ENCODE data around the gene SLC40A1. TPM values are rescaled to one million over a fixed set of nuclear protein-coding genes. Genes with fewer than 3 reads are reported as not detected.

SLC40A1 gene
- total RNA-seq, 1 experiment from 2014 or later = 7.9 TPM

DNA sequence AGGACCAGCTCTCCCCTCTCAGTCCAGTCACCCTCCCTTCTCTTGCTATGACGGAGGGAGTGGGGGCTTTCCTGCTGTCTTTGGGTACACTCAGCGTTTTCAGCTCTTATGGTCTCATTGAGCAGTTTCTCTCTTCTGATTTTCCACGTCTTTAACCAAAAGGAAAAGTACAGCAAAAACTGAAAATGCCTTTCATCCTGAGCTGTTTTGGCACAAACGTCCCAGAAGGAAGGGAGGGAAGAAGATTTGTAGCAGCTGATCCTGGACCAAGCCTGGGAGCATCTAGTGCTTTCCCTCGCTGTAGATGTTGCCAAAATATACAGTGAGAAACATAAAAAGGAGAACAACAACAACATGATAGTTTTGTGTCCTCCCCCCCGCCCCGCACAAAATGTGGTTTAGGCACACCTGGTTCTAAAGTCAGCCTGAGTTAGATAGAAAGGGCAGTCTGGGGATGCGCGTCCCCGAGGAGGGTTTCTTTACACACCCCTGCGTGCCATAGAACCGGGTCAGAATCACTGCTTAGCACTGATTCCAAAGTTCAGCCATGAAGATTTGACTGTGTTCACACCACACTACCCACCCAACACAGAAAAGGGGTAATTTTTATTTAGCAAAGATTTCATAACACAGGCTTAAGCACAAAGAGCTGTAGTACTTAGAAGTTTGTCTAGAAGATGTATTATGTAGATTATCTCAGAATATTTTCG is 53.4 kb downstream of the SLC40A1 start:
- in situ Hi-C loops (cut with HindIII; ENCODE audit: low pct_unique_long_range_greater_than_20kb, low sequenced_read_pairs) = no loop called here
- no peak for DNase-seq (ENCODE audit: low read depth)

DNA sequence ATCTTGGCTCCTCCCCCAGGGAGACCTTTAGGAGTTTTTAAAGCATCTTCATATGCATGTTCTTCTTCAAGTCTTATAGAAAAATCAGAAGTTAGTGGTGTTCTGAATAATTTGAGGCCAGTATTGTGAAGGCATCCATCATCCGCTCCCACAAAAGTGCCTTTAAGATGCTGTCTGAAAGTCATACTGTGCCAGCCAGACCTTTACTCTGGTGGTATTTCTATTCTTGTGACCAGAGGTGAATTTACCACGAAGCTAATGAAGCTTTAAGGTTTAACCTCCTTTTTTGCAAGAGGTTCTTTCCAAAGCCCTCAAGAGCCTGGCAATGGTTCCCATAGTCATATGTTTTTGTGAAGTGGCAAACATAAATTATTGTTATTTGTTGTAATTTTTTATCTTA is 54.3 kb downstream of the SLC40A1 start:
- in situ Hi-C loops (cut with HindIII; ENCODE audit: low pct_unique_long_range_greater_than_20kb, low sequenced_read_pairs) = no loop called here
- DNase-seq (ENCODE audit: low read depth) = no peak

DNA sequence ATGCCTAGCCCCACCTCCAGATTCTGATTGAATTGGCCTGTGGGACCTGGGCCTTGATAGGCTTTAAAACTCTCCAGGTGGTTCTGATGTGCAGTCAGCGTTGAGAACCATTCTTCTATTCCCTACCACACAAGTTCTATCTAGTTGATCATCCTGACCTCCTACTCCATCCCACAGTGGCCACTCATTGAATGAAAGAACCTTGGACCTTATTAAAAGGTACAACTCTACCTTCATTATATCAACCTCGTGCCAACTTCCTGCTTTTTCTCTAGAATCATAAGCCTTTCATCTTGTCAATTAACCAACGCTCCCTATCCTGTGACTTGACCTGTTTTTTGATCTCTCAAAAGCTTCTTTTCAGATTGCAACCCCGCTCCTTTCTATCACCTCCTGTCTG is 55.8 kb downstream of the SLC40A1 start:
- in situ Hi-C loops (cut with HindIII; ENCODE audit: low pct_unique_long_range_greater_than_20kb, low sequenced_read_pairs) = no loop called here
- DNase-seq (ENCODE audit: low read depth) = no peak

DNA sequence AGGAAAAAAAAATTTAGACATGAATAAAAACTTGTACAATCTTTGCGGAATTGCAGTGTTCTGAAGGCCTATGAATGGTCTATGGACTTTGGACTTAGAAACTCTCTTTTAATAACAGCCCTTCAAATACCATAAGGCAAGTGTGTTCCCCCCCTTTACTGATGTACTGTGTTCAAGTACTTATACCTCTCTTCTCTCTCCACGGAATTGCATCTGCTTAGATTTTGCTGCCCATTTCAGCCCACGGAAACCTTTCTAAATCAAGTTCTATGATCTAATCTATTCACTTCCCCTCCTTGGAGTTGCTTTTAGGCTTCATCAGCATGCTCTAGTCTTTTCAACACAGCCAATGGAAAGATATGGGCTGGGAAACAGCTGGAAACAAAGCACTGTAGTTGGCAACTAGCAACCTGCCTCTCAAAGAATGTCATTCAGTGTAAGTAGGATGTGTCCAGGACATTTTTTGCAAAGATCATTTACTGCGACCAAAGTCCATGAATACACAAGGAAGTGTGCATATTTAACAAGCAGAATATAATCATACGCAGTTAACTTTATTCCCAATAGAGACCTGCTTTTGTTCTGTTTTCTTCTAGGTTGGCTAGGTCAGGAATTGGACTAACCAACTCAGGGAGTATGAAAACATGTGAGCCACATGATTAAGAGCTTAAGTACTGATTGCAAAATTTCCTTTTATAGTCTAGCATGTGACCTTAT is 58.0 kb downstream of the SLC40A1 start:
- no peak for DNase-seq (ENCODE audit: low read depth)
- in situ Hi-C loops (cut with HindIII; ENCODE audit: low pct_unique_long_range_greater_than_20kb, low sequenced_read_pairs) = no loop called here

DNA sequence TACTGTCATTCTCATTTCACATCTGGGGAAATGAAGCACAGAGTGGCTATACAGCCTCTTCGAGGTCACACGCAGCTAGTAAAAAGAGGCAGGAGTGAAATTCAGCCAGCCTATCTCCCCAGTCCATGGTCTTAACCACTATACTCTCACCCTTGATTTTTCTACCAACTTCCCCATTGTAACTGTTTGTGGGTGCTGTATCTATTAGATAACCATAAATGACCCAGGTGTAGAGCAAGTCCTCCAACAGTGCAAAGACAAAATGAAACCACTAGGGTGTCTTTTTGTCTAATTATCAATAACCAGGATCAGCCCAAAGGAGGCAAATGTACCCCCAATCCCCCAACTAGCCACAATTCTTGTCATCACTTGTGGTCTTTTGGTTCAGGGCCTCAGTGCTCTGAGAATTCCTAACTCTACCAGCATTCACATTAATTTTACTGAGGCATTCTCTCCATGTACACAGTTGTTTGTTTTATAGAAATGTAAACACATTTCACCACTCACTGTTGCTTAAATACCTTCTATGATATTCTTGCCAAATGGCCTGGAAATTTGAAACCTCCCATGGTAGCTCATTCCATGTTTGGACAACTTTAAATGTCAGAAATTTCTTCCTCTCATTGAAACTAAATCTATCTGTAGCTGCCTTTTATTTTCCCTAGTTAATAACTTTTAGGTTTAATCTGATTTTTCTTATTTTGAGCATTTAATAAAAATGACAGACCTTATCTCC is 58.7 kb downstream of the SLC40A1 start:
- in situ Hi-C loops (cut with HindIII; ENCODE audit: low pct_unique_long_range_greater_than_20kb, low sequenced_read_pairs) = no loop called here
- no peak for DNase-seq (ENCODE audit: low read depth)

DNA sequence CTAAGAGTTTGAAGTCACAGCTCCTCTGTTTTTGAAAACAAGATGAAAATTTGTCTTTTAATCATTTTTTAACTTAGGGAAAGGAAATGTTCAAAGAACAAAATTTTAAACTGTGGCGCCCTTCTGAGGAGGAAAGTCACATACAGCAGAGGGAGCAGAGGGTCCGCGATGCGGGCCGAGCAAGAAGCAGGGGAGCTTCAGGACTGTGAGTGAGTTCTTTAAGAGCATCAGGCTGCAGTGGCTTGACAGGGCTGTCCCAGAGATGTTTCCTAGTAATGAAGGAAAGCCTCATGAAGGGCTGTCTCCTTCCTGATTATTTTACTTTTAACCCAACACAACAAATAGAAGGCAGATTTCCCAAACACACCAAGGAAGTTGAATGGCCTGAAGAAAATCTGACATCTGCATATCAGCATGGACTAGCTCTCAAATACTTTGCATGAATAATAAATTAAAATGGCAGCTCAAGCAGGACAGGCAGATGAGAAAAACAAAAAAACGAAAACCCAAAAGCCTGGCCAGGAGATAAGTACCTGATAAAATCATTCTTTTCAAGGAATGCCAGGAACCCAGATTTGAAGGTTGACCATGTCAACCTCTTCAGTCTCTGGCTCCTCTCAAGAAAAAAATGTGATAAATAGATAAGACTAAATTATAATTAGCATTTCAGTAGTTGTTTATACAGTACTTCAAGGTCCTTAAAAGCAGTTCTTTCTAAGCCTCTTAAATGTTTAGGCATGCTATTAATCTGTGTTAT is 60.8 kb downstream of the SLC40A1 start:
- in situ Hi-C loops (cut with HindIII; ENCODE audit: low pct_unique_long_range_greater_than_20kb, low sequenced_read_pairs) = no loop called here
- DNase-seq (ENCODE audit: low read depth) = no peak

DNA sequence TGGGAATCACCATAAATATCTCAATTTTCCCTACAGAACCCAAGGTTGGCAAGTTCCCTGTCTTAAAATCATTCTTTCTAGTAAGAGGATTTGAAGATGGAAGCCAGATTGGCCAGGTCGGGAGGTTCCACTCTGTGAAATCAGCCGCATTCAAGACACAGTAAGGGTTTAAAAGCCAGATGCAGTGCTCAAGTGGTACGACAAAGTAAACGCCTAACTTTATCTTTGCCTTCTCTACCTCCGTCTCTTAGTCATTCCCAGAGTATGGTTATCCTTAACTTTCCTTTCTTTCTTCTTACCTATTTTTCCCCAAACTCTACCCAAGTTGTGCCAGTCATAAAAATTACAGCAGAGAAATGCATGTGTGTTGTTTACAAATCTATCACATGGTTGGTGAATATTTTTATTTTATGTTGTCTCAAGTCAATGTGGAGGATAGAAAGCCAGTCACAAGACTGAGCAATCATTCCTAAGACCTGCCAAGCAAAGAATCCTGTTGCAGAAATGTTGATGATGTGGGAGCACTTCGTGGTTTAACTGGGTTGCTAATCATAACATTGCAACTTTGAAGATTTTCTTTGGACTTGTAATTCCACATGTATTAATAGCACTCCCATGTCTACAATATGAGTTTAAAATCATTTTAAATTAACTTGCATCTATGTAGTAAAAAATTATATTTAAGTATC is 62.6 kb downstream of the SLC40A1 start:
- no peak for DNase-seq (ENCODE audit: low read depth)
- in situ Hi-C loops (cut with HindIII; ENCODE audit: low pct_unique_long_range_greater_than_20kb, low sequenced_read_pairs) = no loop called here

DNA sequence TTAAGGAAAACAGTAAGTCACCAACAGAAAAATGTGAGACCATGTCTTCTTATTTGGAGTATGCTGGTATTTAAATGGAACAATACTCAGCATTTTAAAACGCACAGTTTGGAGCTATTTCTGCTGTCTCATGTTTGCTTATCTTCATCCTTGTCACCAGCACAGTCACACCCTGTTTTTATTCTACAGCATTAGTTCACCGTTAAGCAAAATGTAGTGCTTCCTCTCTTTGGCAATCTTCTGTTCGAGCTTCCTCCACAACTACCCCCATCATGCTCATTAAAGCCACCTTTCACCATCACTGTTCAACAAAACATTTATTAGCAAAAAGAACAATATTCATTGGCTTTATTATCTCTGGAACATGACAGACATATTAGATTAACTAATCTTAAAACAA is 64.0 kb downstream of the SLC40A1 start:
- in situ Hi-C loops (cut with HindIII; ENCODE audit: low pct_unique_long_range_greater_than_20kb, low sequenced_read_pairs) = no loop called here
- DNase-seq (ENCODE audit: low read depth) = no peak

DNA sequence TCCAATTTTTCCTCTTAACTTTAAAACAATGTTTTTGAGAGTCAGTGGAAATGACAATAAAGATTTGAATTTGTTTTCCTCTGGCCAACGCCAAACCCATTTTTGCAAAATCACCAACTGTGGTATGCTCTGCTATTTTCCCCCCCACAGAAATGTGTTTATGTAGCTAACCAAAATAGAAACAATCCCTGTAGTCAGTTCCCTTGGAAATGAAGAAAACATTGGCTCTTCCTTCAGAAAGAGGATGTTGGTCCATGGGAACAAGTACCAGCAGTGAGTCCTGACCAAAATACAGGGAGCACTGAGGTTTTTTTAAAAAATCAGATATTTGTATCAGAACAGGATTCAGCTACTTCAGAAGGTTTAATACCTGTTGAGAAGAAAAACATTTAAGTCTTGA is 65.3 kb downstream of the SLC40A1 start:
- in situ Hi-C loops (cut with HindIII; ENCODE audit: low pct_unique_long_range_greater_than_20kb, low sequenced_read_pairs) = no loop called here
- no peak for DNase-seq (ENCODE audit: low read depth)

DNA sequence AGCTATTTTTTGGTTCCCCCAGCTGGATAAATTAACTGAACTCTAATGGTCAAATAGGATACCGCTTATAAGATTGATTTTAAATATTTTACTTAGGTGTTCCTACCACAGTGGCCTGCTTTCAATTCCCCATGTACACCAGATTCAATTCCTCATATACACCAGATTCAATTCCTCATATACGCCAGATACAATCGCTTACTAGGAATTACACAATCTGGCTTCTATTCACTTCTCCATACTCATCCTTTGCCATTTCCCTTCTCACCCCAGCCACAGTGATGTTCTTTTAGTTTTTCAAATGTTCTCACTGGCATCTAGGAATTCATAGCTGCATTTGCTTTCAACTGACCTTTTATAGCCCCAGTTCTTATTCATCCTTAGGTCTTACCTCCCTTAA is 66.5 kb downstream of the SLC40A1 start:
- no peak for DNase-seq (ENCODE audit: low read depth)
- in situ Hi-C loops (cut with HindIII; ENCODE audit: low pct_unique_long_range_greater_than_20kb, low sequenced_read_pairs) = no loop called here

DNA sequence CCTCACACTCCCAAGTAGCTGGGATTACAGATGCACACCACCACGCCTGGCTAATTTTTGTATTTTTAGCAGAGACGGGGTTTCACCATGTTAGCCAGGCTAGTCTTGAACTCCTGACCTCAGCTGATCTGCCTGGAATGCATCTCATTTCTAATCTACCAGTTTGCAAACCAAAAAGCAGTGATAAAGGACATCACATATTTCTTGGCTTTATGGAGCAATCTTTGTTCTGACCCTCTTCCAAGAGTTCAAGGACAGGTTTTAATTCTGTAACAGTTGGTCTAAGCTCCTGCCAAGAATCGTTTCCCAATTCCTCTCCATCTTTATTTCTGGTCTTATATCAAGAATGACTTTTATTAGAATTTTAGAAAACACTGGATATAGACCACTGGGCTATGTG is 67.7 kb downstream of the SLC40A1 start:
- in situ Hi-C loops (cut with HindIII; ENCODE audit: low pct_unique_long_range_greater_than_20kb, low sequenced_read_pairs) = no loop called here

DNA sequence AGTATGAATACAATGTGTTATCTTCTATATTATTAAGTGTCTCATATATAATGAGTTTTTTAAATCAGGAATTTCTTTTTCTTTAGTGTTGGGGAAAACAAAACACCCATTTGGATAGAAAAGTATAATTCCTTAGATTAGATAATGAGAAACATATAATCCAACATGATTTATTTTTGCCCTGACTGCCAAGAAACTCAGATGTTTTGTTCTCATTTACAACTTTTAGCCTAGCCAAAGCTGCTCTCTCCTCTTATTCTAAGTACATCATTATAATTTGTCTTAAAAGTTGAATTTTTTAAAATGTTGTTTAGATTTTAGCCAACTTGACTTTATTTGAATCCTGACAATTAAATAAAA is 68.6 kb downstream of the SLC40A1 start:
- DNase-seq (ENCODE audit: low read depth) = no peak
- in situ Hi-C loops (cut with HindIII; ENCODE audit: low pct_unique_long_range_greater_than_20kb, low sequenced_read_pairs) = no loop called here

More for the DNA sequence above, 67.7 kb downstream of the SLC40A1 start:
- DNase-seq (ENCODE audit: low read depth) = no peak

DNA sequence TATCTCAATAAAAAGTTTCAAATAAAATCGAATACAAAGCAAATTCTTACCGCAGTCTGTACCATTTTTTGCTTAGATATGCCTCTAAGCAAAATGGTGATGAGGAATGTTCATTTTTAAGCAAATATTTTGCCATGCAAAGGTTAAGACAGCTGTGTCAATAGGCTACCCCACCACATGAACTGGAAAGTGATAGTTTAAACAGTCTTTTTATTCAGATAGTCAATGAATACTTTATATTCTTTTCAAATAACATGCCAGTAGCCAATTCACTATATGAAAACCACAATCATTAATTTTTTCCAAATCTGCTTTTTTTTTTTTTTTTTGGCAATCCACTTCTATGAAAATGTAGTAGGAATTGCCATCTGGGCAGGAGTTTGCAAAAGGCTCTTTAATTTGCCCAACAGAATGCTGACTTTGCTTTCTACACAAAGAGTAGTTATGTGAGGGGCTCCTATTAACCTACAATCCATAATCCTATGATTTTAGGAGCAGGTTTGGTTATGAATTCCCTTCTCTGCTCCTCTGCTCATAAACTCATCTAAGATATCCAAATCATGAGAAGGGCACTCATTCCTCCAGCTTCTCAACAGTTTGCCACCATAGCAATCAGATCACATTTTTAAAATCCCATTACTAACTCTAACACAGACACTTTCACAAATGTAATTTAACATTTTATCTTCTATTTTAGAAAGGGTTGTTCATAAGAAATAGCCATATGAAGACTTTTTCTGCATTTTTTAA is 69.2 kb downstream of the SLC40A1 start:
- in situ Hi-C loops (cut with HindIII; ENCODE audit: low pct_unique_long_range_greater_than_20kb, low sequenced_read_pairs) = no loop called here
- DNase-seq (ENCODE audit: low read depth) = no peak

Other genes with a start within 250 kb of the SLC40A1 start
- 30.8 and 41.1 TPM in 2 replicates for gene WDR75, start 139.3 kb downstream of the SLC40A1 start, total RNA-seq (2014; rRNA removed; shearing (Covaris generic); ENCODE audit: low replicate concordance)
- gene ASNSD1, start 80.7 kb upstream of the SLC40A1 start, total RNA-seq (2014; rRNA removed; shearing (Covaris generic); ENCODE audit: low replicate concordance) = 33.2 and 39.5 TPM in 2 replicates
- gene ANKAR, start 93.9 kb upstream of the SLC40A1 start, total RNA-seq (2014; rRNA removed; shearing (Covaris generic); ENCODE audit: low replicate concordance) = 2.7 and 4.1 TPM in 2 replicates
- 11.2 and 25.5 TPM in 2 replicates for gene OSGEPL1, start 182.0 kb upstream of the SLC40A1 start, total RNA-seq (2014; rRNA removed; shearing (Covaris generic); ENCODE audit: low replicate concordance)
- 33.8 and 39.8 TPM in 2 replicates for gene ORMDL1, start 203.6 kb upstream of the SLC40A1 start, total RNA-seq (2014; rRNA removed; shearing (Covaris generic); ENCODE audit: low replicate concordance)
- gene PMS1, start 203.7 kb upstream of the SLC40A1 start, total RNA-seq (2014; rRNA removed; shearing (Covaris generic); ENCODE audit: low replicate concordance) = 11.1 and 19.2 TPM in 2 replicates

Measured in Caki2 (cell line).